COR-L47 (cell line): ENCODE results near the gene RELB.

Experiments
- DNase-seq: peaks from one replicate; lab custom pipeline; 2025; lab: John Stamatoyannopoulos, UW

RELB gene

DNA sequence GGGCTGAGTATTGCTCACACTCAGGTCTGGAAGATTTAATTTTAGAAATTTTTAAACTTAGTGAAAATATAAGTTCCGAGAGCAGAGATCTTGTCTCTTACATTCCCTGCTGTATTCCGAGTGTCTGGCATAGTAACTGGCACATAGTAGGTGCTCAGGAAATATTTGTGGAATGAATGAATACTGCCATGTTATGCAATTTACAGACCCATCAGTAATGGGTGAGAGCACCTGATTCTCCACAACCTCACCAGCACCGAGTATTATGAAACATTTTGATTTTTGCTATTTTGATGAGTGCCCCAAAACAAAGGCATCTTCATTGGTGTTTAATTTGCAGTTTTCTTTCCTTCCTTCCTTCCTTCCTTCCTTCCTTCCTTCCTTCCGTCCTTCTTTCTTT, 21.8 kb downstream of the RELB start:
- DNase-seq: no peak

DNA sequence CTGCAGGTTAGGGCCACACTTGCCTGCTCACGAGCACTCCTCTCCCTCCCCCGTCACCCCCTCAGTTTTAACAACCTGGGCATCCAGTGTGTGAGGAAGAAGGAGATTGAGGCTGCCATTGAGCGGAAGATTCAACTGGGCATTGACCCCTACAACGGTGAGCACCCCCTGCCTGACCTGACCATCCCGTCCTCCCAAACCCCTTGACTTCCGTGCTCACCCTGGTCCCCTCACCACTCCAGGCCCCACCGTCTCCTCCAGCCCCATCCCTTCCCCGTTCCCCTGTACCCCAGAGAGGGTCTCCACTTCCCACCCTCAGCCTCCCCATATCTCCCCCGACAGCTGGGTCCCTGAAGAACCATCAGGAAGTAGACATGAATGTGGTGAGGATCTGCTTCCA, 24.0 kb downstream of the RELB start:
- no peak for DNase-seq

GRCh38 chr19:45027371-45027770, 26.1 kb downstream of the RELB start:
- DNase-seq: no peak

GRCh38 chr19:45030825-45031224, 29.6 kb downstream of the RELB start:
- DNase-seq: no peak

GRCh38 chr19:45032421-45032820, 31.2 kb downstream of the RELB start:
- no peak for DNase-seq

- no peak for DNase-seq
Measured at GRCh38 chr19:45035755-45036154, 34.5 kb downstream of the RELB start.

GRCh38 chr19:45037393-45038169, 36.3 kb downstream of the RELB start:
- no peak for DNase-seq

DNA sequence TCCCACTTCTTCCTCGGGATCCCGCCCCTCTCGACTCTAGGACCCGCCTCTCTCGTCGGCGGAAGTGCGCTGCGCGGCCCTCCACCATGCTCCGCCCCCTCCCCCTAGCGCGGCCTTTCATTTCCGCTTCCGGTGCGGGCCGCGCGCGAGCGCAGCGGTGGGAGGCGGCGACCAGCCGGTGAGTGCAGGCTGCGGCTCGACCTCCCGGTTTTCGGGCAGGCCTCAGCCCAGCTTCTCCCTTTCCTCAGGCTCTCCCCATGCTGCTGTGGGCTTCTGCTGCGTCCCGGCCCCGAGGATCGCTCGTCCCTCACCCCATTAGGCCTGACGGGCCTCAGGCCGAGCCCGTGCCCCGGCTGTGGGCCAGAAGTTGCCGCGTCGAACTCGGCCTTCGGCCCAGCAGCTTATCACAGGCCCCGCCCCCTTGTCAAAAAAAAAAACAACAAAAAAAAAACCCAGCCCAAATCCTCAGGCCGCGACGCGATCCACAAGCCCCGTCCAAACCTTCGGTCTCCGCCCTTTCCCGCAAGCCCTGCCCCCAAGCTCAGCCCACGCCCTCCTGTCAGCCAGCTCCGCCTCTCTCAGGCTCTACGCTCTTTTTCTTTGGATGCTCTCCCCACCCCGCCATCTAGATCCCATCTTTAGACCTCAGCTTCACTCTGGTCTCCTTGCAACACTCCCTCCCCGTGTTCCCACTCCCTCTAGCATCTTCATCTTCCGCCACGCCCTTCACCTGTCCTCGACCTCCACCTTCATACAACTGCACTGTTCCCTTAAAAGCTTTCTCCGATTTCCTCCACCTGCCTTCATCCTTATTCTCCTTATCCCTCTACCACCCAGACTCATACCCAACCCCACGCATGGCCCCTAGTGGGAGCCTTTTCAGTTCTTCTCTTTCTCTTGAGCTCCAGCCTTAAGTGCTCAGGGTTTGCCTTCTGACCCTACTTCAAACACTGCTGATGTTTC, 37.9 kb downstream of the RELB start, which contains the start of gene CLASRP:
Gene CLASRP, plus strand, starts transcription at position 115 of the 963 bp plus-strand sequence. CDS start 1,168 bp downstream, outside the sequence.
- peak; percentile 79 for DNase-seq

DNA sequence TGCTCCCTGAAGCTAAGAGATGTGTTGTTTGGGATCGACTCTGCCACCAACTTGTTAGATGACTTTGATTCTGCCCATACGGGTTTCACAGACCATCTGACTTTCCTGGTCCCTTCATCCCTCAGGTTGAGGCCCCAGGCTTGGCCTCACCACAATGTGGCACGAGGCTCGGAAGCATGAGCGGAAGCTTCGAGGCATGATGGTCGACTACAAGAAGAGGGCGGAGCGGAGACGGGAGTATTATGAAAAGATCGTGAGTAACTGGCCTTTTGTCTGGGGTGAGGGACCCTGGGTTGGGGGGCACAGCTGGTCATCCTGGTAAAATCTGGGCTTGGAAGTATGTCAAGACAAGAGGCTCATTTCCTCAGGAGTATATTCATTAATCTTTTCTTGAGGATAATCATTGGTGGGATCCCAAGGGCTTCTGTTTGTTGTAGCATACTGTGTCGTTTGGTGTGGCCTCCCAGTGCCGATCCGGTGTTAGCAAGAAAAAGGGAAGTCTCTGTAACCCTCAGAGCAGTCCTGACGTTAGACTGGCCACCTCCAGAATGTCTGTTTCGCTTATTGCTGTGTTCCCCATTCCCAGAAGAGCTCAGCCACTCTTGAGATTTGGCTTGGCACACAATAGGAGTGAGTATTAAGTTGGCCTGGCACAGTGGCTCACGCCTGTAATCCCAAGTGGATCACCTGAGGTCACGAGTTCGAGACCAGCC, 39.0 kb downstream of the RELB start:
- DNase-seq: no peak

DNA sequence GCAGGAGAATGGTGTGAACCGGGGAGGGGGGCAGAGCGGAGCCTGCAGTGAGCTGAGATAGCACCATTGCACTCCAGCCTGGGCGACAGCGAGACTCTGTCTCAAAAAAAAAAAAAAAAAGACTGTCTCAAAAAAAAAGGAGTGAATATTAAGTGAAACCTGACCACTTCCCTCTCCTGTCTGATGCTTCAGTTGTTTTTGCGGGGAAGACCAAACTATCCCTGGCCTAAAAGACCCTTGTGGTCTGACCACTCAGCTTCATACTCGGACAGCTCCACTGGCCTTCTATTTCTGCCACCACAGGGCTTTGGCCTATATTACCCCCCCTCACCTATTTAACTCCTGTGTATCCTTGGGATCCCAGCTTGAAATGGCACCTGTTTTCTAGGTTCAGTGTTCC, 39.9 kb downstream of the RELB start:
- no peak for DNase-seq

DNA sequence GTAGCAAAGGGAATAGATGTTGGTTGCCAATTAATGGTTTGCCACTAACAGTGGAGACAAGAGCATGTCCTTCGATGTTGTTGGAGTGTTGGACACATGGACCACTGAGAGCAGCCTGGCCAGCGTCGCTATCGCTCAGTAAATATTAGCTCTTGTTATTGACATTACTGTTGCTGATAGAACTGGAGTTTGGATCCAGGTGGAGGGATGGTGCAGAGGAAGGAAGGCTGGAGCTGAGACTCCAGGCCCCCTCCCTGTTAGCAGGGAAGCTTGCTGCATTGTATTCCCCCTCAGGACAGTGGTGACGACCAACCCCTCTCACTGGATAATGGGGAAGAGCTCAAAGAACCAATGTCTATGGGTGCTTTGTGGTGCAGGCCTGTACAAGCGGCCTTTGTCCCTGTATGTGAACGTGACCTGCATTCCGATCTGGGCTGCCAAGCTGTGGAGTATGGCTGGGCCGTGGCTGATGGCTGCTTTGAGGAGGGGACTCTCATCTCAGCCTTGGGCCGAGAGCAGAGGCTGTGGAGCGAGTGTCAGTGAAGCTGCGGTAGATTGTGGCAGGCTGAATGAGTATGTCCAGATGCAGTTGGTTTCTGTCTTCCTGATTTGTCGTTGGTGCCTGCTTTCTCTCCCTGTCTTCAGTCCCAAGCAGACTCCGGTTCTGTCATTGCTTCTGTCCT, 44.5 kb downstream of the RELB start:
- DNase-seq: no peak

- DNase-seq: no peak
Measured at GRCh38 chr19:45046355-45046754, 45.1 kb downstream of the RELB start.

- no peak for DNase-seq
Measured at GRCh38 chr19:45047188-45047797, 46.0 kb downstream of the RELB start.

GRCh38 chr19:45049073-45049736, 47.9 kb downstream of the RELB start:
- DNase-seq: no peak

GRCh38 chr19:45050036-45050435, 48.8 kb downstream of the RELB start:
- DNase-seq: no peak

- DNase-seq: no peak
Measured at GRCh38 chr19:45051929-45052579, 50.8 kb downstream of the RELB start.

GRCh38 chr19:45056831-45057230, 55.6 kb downstream of the RELB start:
- no peak for DNase-seq

GRCh38 chr19:45057444-45057843, 56.2 kb downstream of the RELB start:
- no peak for DNase-seq

DNA sequence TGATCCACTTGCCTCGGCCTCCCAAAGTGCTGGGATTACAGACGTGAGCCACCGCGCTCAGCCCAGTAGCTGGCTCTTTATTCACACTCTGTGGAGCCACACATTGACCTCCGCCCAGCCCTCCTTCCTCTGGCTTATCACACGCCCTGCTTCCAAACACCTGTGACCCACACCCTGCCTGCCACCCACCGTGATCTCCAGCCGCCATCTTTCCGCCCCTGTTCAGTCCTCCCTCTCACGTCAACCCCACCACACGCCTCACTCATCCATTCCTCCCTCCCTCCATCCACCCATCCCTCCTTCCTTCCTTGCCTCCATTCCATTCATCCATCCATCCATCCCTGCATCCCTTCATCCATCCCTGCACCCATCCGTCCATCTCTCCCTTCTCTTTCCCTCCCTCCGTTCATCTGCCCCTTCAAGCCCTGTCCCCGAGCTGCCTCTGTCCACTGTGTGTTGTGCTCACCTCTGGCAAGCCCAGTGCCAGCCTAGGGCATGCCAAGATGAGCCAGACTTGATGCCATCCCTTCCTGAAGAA, 57.4 kb downstream of the RELB start:
- no peak for DNase-seq
